CD4-positive, alpha-beta T cell treated with Interleukin-21 for 1 hour (primary cell): Measurements from ENCODE around the gene NME8.

Experiments
- DNase-seq: peaks from one replicate; pipeline ENCODE4 v3.0.0-alpha.2; 2020

The NME8 gene

DNA sequence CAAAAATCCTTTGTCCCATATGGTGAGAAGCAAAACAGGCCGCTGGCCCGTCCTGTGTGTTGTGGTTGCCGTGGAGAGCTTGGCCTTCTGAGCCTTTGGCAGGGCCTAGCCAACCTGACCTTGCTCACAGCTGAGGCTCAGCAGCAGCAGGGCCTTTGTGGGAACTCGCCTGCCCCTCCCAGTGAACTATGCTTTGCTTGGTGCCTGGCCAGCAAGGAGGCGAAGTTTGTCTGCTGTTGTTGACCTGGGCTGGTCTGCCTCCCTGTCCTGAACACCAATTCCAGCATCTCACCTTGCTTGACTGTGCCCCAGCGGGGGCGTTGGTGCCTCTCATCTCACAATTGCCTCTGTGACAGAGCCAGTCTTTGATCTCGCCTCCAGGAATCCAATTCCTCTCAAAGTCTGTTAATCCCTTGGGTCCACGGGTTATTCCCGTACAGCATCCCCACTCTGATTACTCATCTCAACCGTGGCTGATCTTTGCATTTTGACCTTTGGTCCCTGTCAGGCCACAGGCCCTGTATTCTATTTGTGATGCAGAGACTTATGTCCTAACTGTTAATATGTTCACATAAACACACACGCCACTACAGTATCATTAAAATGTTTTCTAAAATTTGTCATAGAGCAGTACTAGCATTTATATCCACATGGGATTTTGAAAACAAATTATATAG, 94.7 kb downstream of the NME8 start:
- DNase-seq, result no peak

DNA sequence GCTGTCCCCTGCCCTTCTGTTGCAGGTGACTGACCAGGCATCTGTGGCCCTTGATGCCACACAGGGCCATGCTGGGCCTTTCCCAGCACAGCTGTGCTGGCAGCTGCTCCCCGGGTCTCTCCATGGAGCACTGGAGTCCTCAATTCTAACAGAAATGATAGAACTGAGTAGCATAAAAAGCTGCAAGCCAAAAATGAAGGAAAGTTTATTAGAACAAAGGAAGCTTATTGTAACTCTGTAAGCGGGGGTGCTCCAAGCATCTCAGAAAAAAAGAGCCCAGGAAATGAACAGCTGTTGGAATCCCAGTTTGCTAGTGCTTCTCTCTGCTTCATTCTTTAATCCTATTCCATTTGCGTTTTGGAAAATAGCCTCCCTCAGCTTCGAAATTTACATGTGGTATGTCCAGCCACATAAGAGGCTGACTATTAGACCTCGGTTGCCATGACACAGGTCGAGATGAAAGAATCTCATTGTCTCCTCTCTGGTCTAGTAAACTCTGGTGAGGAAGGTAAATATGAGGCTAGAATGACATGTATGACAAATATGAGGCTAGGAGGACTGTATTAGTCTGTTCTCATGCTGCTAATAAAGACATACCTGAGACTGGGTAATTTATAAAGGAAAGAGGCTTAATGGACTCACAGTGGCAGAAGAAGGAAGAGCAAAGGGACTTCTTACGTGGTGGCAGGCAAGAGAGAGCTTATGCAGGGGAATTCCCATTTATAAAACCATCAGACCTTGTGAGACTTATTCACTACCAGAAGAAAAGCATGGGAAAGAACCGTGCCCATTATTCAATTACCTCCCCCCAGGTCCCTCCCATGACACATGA, 95.7 kb downstream of the NME8 start:
- DNase-seq, result no peak

GRCh38 chr7:37944737-37945054, 96.3 kb downstream of the NME8 start:
- DNase-seq, result no peak

GRCh38 chr7:37945336-37945735, 96.9 kb downstream of the NME8 start:
- no peak for DNase-seq

GRCh38 chr7:37947138-37947940, 98.9 kb downstream of the NME8 start:
- DNase-seq, result no peak

DNA sequence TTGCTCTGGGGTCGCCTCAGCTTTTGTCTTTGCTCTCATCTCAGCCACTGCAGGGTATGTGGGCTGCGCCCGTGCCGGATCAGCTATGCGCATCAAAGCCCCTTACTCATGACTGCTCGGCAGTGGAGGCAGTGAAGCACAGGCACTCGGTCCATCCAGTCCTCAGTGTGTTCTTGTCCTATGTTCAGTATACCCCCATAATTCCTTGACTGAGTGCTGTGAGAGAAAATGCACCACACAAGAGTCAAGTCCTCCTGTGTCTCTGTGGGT, 99.5 kb downstream of the NME8 start:
- no peak for DNase-seq
